Endothelial cell of umbilical vein (primary cell): ENCODE measurements around the gene FYN. TPM values are rescaled to one million over a fixed set of nuclear protein-coding genes. Genes with fewer than 3 reads are reported as not detected.

Experiments
- BruUV-seq: library from RNA; stranded (reverse); fragments of 400-500 nt; replicated peaks from 2 replicates; lab custom pipeline; 2021; lab: Mats Ljungman, UMichigan
- CTCF ChIA-PET: fragments of 300-600, 350-600 bp; sonication (Branson Sonifier 250); formaldehyde crosslinking; loops from one replicate; lab custom pipeline; 2021; ENCODE audit warnings: antibody characterized with exemption, inconsistent platforms; lab: Charles Lee
- POLR2A ChIA-PET: fragments of 300-600, 350-600 bp; sonication (Branson Sonifier 250); formaldehyde crosslinking; loops from one replicate; lab custom pipeline; 2021; ENCODE audit warnings: antibody characterized with exemption, inconsistent platforms; lab: Charles Lee
- DNase-seq: peaks from one replicate; pipeline ENCODE4 v3.0.0-alpha.2; 2011; ENCODE audit warnings: low read depth, low spot score
- FAIRE-seq: peaks from 2 replicates; lab custom pipeline; 2011; peaks lifted over from hg19 to GRCh38; lab: Jason Lieb, UNC
- H2AFZ ChIP-seq: 2 replicates; pipeline ENCODE4 v1.6.0; 2012; ENCODE audit warnings: low read depth, low read length, control low read depth, inconsistent platforms
- H3K27ac ChIP-seq: 2 replicates; pipeline ENCODE4 v1.5.1; 2011; ENCODE audit warnings: low read depth, mild to moderate bottlenecking, control low read depth, low read length, moderate library complexity; ENCODE audit not compliant: insufficient read depth
- H3K27me3 ChIP-seq, 2 experiments: 2 replicates each; pipeline versions ENCODE4 v1.6.0 to v1.6.1; 2011; ENCODE audit warnings: low read length in 2 of 2, mixed read lengths in 1 of 2; ENCODE audit not compliant: control insufficient read depth in 2 of 2, insufficient read depth in 2 of 2
- H3K36me3 ChIP-seq, 2 experiments: 2 replicates in 1 of 2; 3 replicates in 1 of 2; pipeline ENCODE4 v1.5.1; 2011; ENCODE audit warnings: low read length in 2 of 2, mild to moderate bottlenecking in 1 of 2, moderate library complexity in 1 of 2; ENCODE audit not compliant: control insufficient read depth in 2 of 2, insufficient read depth in 2 of 2; ENCODE audit errors: extremely low read depth in 1 of 2
- H3K4me1 ChIP-seq: 3 replicates; pipeline ENCODE4 v1.5.1; 2011; ENCODE audit warnings: mild to moderate bottlenecking, low read length; ENCODE audit not compliant: control insufficient read depth, insufficient read depth; ENCODE audit errors: extremely low read depth
- H3K4me2 ChIP-seq: 2 replicates; pipeline ENCODE4 v1.6.1; 2011; ENCODE audit warnings: low read length, control low read depth, mixed read lengths; ENCODE audit not compliant: insufficient read depth
- H3K4me3 ChIP-seq, 3 experiments: fragments of 200-600 bp in 1 of 3; sonication (generic), shearing (Covaris generic) in 1 of 3; replicated peaks in 1 of 3; 2 replicates each; pipeline ENCODE4 v1.5.1; 2011 to 2016; ENCODE audit warnings: control low read depth in 3 of 3, low read length in 3 of 3, mild to moderate bottlenecking in 2 of 3, inconsistent platforms in 1 of 3, low read depth in 1 of 3, moderate library complexity in 1 of 3; ENCODE audit not compliant: insufficient read depth in 1 of 3
- H3K79me2 ChIP-seq: 2 replicates; pipeline ENCODE4 v1.6.0; 2012; ENCODE audit warnings: low read length, inconsistent platforms; ENCODE audit not compliant: control insufficient read depth, insufficient read depth
- H3K9ac ChIP-seq: replicated peaks from 2 replicates; pipeline ENCODE3; 2011; ENCODE audit warnings: low read length, control low read depth; ENCODE audit not compliant: insufficient read depth; ENCODE audit errors: extremely low read depth
- H3K9me1 ChIP-seq: replicated peaks from 3 replicates; pipeline ENCODE4 v1.6.0; 2011; ENCODE audit warnings: mild to moderate bottlenecking, low read length; ENCODE audit not compliant: control insufficient read depth, insufficient read depth; ENCODE audit errors: extremely low read depth
- H3K9me3 ChIP-seq: replicated peaks from 2 replicates; pipeline ENCODE4 v1.5.1; 2012; ENCODE audit warnings: low read length, inconsistent platforms; ENCODE audit not compliant: control insufficient read depth, insufficient read depth
- H4K20me1 ChIP-seq: replicated peaks from 2 replicates; pipeline ENCODE3; 2011; ENCODE audit warnings: mild to moderate bottlenecking, low read length; ENCODE audit not compliant: control insufficient read depth, insufficient read depth; ENCODE audit errors: extremely low read depth
- FOS ChIP-seq: IDR thresholded peaks from 2 replicates; pipeline ENCODE4 v1.6.1; 2011; ENCODE audit warnings: mild to moderate bottlenecking, low read length, moderate library complexity, borderline replicate concordance; ENCODE audit not compliant: insufficient read depth
- GATA2 ChIP-seq: IDR thresholded peaks from 2 replicates; pipeline ENCODE4 v1.7.0; 2011; ENCODE audit warnings: low read depth, mild to moderate bottlenecking, moderate library complexity, mixed read lengths, low read length; ENCODE audit not compliant: insufficient read length, insufficient read depth
- MYC ChIP-seq: IDR thresholded peaks from one replicate; pipeline ENCODE4 v1.6.1; 2011; ENCODE audit warnings: mild to moderate bottlenecking, low read depth, low read length
- POLR2A ChIP-seq: IDR thresholded peaks from 2 replicates; pipeline ENCODE4 v1.6.1; 2012; ENCODE audit warnings: low read depth, mild to moderate bottlenecking, control low read depth, low read length
- POLR2AphosphoS5 ChIP-seq: IDR thresholded peaks from 2 replicates; pipeline ENCODE4 v1.6.1; 2012; ENCODE audit warnings: low read depth, mild to moderate bottlenecking, control low read depth, low read length, moderate library complexity; ENCODE audit not compliant: insufficient read depth
- dilution Hi-C: fragments of 300-500 bp; cut with MboI; formaldehyde crosslinking; loops from one replicate; pipeline ENCODE4 v1.15.0; 2019; ENCODE audit warnings: low sequenced_read_pairs; ENCODE audit not compliant: extremely low pct_ligation_motif_present
- intact Hi-C: fragments of 100-400 bp; cut with micrococcal nuclease; formaldehyde crosslinking; loops from one replicate; pipeline ENCODE4 v1.10.0; 2022
- polyA plus RNA-seq, 4 experiments: library from polyadenylated mRNA; depleted of rRNA in 3 of 4; stranded (reverse) in 3 of 4; unstranded in 1 of 4; fragments of >200 nt; gene quantifications; 2 replicates each; pipeline versions ENCODE4 v1.2.1 to v1.2.3, GENCODE V29; 2011 to 2012; ENCODE audit warnings: missing spikeins in 1 of 4
- total RNA-seq: library from RNA; stranded (reverse); gene quantifications from 2 replicates; pipeline ENCODE4 v1.2.3, GENCODE V29; 2021
- TF ChIP-seq, protein P1 (sequence below), 2 donors: IDR thresholded peaks; 1 replicate in 1 of 2; 2 replicates in 1 of 2; pipeline ENCODE4 v1.5.1; 2011; ENCODE audit warnings: low read length in 2 of 2, mild to moderate bottlenecking in 2 of 2, moderate library complexity in 2 of 2, control low read depth in 1 of 2, inconsistent platforms in 1 of 2, low read depth in 1 of 2; ENCODE audit not compliant: insufficient read depth in 1 of 2; ENCODE audit errors: extremely low read depth in 1 of 2
- TF ChIP-seq, protein P2 (sequence below): IDR thresholded peaks from 2 replicates; pipeline ENCODE4 v1.6.1; 2011; ENCODE audit not compliant: insufficient read depth, insufficient read length

FYN gene
- total and polyA plus RNA-seq, 2 donors (not counting 3 experiments of a cell fraction or from before 2014, with no cell fraction given), result 69.0 to 143 TPM

DNA sequence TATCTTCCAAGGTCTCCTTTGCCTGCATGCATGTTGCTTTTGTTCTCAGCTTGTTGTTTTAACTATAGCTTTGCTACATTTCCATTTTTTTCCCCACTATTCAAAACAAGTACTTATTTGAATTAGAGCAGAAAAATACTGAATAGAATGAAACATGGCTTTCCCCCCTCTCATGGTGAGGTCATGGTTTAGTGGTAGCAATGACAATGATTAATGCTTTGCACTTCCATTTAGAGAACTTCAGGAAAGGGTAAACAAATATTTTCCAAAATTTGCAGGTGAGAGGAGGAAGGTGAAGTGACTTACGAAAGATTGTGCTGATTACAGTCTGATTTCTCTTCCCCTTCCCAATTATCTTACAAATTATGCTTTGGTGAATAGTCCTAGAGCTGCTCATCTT lies 219.8 kb downstream of the FYN start:
- ChIA-PET CTCF (interaction anchor here (0.9 kb wide), 1 partner anchor 11 kb away, joined by 3 read pairs; no protein-coding TSS in a partner anchor), POLR2A (no interaction called here)
- intact Hi-C loops (no loop called here), dilution Hi-C loops (no loop called here)
- no peak overlapping the region for H3K27ac ChIP-seq
- no peaks in the 10 kb centered on the region for H3K9me3 ChIP-seq
- H3K4me1 ChIP-seq, result peaks cover 18% of the 10 kb centered on the region
- no peak overlapping the region for H3K4me2 ChIP-seq
- H3K9ac ChIP-seq, result no peak overlapping the region
- no peak overlapping the region for H2AFZ ChIP-seq
- H3K27me3 ChIP-seq, result no peaks in the 10 kb centered on the region
- H3K4me3 ChIP-seq, result no peak overlapping the region
- TF ChIP-seq, protein P1, sequence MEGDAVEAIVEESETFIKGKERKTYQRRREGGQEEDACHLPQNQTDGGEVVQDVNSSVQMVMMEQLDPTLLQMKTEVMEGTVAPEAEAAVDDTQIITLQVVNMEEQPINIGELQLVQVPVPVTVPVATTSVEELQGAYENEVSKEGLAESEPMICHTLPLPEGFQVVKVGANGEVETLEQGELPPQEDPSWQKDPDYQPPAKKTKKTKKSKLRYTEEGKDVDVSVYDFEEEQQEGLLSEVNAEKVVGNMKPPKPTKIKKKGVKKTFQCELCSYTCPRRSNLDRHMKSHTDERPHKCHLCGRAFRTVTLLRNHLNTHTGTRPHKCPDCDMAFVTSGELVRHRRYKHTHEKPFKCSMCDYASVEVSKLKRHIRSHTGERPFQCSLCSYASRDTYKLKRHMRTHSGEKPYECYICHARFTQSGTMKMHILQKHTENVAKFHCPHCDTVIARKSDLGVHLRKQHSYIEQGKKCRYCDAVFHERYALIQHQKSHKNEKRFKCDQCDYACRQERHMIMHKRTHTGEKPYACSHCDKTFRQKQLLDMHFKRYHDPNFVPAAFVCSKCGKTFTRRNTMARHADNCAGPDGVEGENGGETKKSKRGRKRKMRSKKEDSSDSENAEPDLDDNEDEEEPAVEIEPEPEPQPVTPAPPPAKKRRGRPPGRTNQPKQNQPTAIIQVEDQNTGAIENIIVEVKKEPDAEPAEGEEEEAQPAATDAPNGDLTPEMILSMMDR (IDR thresholded peaks at IDR 0.05; ENCODE audit: extremely low read depth in 1 of 2, insufficient read depth in 1 of 2, low read depth in 1 of 2, low read length in 2 of 2), result no peak
- TF ChIP-seq POLR2A (no peak), POLR2AphosphoS5 (no peak)
- TF ChIP-seq, protein P2, sequence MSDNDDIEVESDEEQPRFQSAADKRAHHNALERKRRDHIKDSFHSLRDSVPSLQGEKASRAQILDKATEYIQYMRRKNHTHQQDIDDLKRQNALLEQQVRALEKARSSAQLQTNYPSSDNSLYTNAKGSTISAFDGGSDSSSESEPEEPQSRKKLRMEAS, result no peak
- H3K9me1 ChIP-seq, result no peaks in the 10 kb centered on the region
- H3K36me3 ChIP-seq, result no peaks in the 10 kb centered on the region
- no TSS peak for BruUV-seq
- no peaks in the 10 kb centered on the region for H3K79me2 ChIP-seq
- DNase-seq (no peak), FAIRE-seq (no peak)
- no peaks in the 10 kb centered on the region for H4K20me1 ChIP-seq

DNA sequence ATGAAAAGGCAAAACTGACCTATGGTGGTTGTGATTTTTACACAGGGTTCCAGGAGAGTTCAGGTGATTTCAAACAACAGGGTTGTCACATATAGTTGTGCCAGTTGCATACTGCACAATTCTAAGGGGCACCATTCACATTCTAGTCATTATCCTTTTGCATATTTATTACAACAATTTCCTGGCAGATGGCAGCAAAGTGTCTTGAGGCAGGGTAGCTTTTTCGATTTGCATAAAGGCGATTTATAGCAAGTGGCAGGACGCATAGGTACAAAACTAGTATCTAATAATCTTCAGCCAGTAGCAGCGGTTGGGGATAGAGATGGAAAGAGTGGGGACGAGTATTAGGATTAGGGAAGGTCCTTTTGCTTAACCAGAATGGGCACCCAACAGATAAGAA lies 221.1 kb downstream of the FYN start:
- H4K20me1 ChIP-seq, result no peaks in the 10 kb centered on the region
- TF ChIP-seq FOS, result no peak
- TF ChIP-seq POLR2AphosphoS5, result no peak
- no peak for TF ChIP-seq POLR2A
- TF ChIP-seq GATA2, result no peak
- no peak for TF ChIP-seq MYC
- CTCF ChIA-PET, result interaction anchor here (1.2 kb wide), 1 partner anchor 388 kb away, joined by 3 read pairs; no protein-coding TSS in a partner anchor
- H3K36me3 ChIP-seq, result no peaks in the 10 kb centered on the region
- no peaks in the 10 kb centered on the region for H3K27me3 ChIP-seq
- H3K9me1 ChIP-seq, result no peaks in the 10 kb centered on the region
- DNase-seq (no peak), FAIRE-seq (no peak)
- no peak overlapping the region for H3K9ac ChIP-seq
- dilution Hi-C loops (no loop called here), intact Hi-C loops (no loop called here)
- H3K27ac ChIP-seq, result no peak overlapping the region
- no peak overlapping the region for H3K4me2 ChIP-seq
- no peak overlapping the region for H2AFZ ChIP-seq
- no TSS peak for BruUV-seq
- no peaks in the 10 kb centered on the region for H3K79me2 ChIP-seq
- POLR2A ChIA-PET, result no interaction called here
- H3K4me3 ChIP-seq, result no peak overlapping the region
- peaks cover 10% of the 10 kb centered on the region for H3K4me1 ChIP-seq
- no peaks in the 10 kb centered on the region for H3K9me3 ChIP-seq
